ENCODE measurements around the gene SORCS1.

SORCS1 gene

DNA sequence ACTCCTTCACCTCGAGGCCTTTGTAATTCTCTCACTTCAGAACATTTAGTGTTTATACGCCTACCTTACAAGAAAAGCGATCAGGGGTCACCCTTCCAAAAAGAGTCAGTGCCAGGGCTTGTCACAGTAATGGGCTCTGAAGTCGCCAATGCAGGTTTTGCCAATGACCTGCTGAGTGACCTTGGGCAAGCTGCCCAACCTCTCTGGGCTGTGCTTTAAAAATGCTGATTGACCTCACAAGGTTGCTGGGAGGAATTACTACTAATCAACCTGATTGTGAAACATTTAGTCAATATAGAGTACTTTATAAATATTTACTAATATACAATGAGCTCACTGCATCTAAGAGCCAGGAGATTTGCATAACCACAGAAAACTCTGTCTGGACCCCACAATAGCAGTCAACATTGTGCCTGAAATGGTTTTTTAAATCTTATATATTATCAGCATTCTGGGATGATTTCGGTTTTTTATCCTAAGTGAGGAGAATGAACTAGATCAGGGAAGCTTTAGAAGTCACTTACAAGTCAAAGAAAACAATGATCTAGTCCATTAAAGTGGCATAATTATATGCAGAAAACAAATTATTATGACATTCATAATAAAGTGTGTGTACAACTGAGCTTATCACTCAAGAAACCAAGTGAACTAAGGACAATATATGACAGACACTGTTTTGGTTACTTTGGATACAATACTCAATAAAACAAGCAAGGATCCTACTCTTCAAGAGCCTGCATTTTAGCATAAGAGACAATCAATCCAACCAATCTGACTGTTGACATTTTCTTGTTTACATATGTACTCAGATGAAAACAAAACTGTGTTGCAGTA, 290.5 kb downstream of the SORCS1 start:
- no peak for DNase-seq

DNA sequence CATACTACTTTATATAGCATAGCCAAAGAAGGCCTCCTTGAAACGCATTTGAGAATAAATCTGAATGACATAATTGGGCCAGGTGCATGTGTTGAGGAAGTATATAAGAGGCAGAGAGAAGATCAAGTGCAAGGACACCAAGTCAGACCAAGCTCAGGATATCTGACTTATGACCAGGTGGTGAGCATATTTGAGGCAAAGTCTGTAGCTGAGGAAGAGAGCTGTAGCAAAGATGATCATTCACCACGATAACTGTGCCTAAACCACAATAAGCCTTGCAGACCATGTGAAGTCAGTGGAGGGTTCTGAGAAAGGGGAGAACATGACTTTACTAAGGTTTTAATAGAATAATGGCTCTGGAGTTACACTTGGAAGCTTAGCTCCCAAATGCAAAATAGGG, 292.3 kb downstream of the SORCS1 start:
- no peak for DNase-seq

DNA sequence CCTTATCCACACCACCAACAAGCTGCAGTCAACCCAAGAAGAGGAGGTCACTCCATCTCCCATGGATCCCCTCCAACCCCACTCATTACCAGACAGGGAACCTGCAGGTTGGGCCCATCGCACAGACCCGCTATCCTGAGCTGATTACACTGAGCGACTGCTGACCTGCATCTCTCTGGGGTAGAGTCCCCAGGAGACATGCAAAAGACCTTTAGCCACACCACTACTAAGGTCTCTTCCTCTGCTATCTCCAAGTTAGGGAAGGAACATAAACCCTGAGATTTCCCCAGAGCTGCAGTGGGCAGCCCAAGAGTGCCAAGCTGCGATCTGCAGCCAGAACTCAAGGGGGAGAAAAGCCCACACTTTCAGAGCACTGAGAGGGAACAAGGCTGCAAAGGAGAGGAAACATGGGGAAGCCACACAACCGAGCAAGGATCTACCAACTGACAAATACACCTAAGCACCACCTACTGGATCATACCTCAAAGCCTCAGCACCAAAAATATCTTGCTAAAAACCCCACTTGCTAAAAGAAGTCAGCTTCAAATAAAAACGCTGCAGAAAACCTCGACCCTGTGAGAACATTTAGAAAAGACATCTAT, 298.2 kb downstream of the SORCS1 start:
- DNase-seq: no peak

DNA sequence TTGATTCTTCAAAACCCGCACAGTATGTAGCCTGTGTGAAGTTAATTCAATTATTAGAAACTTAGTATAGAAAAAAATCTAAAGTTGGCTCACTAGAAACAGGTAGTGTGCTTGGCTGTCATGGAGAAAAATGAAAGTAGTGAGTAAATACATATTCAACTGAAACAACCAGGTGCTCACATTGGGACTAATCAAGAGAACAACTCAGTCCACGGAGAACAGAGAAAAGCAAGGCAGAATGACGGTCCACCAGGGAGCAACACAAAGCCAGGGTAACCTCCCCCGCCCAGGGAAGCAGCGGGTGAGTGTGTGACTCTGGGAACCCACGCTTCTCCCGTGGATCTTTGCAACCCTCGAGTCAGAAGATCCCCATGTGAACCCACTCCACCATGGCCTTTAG, 300.5 kb downstream of the SORCS1 start:
- no peak for DNase-seq

DNA sequence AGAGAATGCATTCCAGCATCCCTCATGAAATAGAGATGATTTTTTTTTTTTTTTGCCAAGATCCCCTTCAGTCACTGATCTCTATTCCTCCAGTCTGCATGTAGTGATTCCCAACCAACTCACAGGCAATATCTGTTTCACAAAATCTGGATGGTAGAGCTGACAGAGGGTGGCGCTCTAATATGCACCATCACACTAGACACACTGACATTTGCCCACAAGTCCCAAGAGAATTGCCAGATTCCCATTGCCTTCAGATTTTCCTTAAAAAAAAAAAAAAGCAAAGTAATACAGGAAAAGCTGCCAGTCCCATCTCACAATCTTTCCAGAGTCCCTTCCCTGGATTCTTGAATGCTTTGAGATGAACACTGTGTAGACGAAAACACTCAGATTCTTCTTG, 301.0 kb downstream of the SORCS1 start:
- DNase-seq: no peak

DNA sequence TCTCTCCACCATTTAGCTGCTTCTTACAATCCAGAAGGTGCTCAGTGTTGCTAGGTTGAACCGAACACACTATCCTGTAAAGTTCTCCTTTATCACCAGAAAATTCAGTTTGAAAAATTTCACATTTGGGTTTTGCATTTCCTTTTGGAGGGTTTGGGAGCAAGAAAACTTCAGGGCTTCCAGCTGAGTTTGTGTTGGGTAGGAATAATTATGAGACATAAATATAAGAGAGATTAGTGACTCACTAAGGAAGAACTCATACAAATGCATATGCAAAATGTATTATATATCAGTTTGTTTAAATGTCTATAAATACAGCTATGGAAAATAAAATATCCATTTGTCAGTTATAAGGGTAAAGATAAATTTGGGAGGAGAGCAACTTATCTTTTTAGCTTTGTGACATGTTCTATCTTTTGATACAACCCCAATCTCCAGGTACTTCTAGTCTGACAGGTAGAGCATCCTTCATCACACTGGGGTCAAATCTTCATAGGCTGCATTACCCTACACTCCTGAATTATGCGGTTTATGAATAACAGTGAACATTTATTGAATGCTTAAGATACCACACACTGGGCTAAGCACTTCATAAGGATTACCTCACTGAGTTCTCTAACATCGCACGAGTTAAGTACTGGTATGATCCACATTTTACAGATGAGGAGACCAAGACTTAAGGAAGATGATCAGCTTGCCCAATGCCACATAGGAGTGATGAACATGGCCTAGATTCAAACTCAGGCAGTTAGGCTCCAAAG, 304.4 kb downstream of the SORCS1 start:
- no peak for DNase-seq

DNA sequence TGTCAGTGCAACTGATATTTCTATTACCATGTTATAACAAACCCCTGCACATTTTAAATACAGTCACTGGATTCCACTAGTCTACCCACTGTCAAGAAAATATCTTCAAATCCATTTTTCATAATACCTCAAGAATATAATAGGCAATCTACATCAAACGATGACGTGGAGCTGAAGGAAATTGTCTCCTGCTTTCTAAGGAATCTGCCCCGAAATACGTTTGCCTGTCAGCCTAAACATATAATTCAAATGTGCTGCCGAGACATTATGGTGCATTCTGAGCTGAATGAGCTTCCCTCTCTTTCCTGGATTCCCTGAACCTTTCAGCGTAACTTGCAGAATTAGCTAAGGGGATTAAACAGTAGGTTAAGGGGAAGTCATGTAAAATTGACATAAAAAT, 306.8 kb downstream of the SORCS1 start:
- no peak for DNase-seq

DNA sequence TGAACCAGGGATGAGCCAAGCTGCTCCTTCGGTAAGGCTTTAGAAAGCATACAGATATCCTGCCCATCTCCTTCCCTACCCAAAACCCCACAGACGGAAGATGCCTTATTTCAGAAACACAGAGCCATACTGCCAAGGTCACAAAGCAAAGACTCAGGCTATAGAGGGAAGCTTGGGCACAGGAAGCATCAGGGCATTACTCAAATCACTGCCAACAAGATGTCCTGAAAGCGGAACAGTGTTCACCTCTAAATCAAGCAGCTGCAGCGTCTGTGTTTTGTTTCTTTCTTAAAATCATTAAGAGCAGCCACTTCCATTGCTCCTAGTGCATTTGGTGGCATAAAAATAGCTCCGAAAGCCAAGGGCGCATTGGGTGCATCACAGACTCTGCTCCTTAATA, 307.3 kb downstream of the SORCS1 start:
- DNase-seq: no peak

DNA sequence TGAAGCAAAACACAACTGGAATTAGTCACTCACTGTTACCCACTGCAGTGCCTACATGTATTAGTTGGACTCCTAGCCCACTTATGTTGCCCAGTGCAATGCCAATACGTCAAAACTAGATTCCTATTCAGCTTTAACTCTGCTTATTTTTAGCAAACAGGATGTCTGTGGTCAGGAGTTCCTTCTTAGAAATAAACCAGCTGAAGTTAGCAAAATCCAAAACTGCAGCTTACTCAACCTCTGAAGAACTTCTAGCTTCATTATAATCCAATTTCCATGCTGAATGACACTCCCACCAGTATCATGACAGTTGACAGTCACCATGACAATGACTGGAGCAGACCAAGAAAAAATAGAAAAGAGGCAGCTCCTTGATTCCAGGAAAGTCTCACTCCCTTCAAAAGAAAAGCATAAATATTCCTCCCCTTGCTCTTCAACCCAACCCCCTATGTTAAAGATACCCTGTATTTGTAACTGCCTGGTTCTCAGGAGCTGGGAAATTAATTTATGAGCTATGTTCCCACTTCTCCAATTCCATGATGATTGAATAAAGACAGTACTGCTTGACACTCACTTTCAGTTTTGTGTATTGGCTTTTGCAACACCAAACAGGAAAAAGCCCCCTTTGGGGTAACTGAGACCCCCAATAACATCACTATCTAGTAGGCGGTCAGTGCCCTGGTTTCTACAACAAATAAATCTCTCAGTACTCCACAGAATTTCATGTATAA, 327.4 kb downstream of the SORCS1 start:
- DNase-seq: no peak

DNA sequence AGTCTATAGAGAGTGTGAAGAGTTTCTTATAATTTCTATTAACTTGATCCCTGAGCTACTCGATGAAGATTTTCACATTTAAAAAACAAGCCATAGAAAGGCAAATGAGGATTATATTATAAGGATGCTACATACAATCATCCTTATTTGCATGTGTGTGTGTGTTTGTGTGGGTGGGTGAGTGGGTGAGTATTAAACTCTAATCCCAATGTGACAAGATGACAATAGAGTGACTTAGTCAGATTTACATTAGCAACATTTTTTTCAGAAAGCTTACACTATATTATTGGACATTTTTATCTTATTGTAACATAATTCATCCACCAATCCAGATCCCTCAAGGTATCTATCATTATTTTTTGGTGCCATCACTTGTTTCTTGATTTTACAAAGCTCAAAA, 331.7 kb downstream of the SORCS1 start:
- DNase-seq: no peak

DNA sequence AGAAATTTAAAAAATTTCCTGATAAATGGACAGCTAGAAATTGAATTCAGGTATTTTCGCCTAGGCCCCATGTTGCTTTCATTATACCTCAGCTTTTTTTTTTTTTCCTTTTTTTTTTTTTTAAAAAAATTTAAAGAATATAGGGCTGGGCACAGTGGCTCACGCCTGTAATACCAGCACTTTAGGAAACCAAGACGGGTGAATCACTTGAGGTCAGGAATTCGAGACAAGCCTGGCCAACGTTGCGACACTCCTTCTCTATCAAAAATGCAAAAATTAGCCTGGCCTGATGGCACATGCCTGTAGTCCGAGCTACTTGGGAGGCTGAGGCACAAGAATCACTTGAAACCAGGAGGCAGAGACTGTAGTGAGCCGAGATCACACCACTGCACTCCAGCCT, 334.0 kb downstream of the SORCS1 start:
- no peak for DNase-seq

DNA sequence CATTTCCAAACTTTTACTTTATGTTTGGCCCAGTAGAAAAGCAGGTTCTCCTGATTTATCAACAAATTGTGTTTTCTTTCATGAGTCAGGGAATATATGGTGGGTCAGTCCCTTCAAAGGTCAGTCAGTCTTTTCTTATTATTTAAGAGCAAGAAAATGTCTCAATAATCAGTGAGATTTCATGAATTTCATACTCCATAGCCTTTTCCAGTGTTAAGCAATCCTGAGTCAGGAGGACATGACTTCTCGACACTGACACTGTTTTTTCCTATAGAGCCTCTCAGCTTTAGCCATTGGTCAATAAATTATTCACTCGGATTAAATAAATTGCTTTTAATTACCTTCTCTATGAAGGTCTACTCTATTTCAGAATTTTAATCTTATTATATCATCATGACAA, 334.5 kb downstream of the SORCS1 start:
- DNase-seq: no peak

DNA sequence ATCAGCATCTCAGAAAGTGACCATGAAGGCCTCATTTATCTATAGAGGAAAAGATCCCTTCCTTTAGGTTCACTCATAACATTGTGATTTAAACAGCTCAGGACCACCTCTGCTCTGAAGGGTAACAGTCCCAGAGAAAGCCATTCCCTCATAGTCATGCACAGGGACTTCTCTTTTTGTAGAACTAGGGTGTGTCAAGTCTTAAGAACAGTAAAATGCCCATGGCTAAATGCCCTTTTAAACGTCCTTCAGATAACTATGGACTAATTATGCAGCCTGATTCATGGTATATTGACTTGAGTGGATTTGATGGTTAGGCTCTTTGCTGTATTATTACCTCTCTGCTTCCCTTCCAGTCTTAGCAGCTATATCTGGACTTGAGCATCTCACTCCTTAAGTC, 337.8 kb downstream of the SORCS1 start:
- DNase-seq: no peak

DNA sequence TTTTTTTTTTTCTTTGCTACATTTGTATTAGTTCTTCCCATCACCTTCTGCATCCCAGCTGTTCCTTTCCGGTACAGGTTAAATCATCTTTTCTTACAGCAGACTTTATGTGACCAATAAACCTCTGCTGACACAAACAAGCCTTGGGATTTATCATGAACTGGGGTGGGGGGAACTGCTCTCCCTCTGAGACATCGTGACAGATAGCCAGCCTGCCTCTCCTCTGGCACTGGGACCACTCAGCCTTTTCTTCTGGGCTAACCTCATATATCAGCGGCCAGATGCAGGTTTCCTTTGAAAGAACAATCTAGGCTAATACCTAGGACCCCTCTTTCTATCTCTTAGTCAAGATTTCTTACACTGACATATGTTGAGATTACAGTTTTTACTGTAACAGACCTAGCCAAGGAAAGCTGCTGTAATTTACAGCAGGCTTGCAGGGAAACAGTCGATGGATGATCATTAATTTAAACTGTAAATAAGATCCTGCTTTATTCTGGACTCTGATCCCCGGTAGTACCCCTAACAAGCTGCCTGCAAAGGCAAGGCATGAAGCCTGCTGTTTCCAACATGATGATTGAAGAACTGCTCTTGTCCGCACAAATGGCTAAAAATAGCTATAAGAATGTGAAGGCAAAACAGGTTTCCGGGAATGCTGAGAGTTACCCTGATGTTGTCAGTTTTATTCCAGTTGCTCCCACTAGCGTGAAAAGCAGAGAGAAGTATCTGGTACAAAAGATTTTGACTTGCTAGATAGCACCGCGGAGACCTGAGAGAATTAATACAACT, 338.7 kb downstream of the SORCS1 start:
- no peak for DNase-seq

DNA sequence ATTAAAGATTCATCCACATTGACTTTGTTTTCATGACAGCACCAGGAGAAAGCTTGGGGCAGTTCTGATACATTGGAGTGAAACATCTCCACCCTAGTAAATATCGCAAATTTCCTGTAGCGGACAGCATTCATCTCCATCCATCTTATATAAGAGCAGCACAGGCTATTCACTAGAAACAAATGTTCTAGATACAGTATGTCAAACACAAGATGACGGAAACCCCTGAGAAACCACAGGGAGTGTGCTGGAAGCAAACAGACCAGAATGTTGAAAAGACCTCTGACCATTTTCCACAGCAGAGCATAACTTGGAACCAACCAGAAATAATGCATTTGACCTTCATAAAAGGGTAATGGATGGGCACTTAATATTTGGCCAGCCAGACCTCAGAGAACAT, 343.9 kb downstream of the SORCS1 start:
- no peak for DNase-seq

DNA sequence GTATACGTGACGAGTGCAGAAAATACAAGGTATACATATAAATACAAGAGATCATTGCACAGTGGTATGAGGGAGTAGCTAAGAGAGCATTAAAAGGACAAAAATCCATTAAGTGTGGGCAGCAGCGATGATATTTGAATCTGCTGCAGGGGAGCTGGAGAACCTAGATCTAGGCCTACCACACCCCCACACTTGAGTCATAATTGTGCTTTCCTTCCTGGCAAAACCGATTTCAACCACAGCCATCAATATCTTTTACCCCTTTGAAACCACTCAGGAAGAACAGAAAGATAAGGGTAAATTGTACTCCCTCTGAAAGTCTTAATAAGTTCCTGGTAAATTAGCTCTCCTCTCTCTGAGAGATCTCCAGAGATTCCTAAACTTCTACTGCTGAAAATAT, 345.0 kb downstream of the SORCS1 start:
- DNase-seq: no peak

DNA sequence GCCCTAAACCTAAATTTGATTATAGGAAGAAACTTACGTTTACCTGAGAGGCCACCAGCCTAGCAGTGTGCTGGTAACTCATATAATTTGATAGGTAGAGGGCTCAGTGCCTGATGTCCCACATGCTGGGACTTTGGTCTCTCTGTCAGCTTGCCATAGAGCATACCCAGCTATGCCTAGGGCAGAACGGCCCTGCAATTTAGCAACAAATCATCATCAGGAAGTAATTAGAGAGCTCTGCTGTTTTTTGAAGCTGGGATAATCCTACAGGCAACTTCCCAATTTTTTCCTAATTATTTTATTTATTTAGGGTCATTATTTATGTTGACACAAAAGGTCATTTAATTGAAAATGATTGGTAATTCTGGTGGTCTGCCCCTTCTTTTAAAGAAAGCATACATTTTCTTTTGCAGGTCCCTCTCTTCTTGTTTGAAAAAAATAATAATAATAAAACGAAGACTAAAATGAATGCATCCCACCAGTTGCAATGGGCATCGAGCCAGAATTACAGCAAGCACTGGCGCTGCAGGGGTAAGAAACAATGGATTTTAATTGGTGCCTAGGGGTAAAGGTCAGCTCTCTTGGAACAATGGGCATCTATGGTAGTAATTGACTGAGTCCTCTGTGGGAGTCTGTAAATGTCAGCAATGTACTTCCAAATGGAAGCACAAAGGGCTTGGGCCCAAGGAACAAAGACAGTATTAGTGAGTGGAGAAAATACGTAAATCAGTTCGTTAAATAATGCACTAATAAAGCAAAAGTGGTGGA, 348.0 kb downstream of the SORCS1 start:
- no peak for DNase-seq

DNA sequence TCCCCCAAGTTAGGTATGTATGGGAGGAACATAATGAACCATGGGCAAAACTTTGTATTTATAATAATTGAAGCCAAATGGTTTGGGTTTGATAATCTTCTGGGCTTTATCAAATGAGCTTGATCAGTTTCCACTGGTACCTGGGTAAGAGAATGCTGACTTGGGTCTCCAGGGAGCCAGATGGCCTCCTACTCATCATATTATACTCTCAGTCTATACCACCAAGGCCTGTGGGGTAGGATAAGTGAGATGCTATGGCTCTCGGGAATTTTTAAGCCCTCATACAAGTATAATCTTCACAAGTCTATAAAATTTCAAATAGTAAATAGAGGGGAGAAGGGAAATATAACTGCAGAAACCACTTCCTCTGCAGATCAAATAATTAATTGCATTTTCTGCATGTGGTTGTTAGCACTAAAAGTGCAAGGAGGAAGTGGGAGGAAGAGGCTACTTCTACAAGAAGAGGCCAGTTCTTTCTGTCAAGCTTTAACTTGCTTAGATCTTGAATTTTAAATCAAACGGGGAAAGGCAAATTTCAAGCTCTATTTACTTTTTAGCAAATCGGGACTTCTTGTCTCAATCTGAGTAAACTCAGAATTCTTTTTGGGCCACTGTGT, 349.0 kb downstream of the SORCS1 start:
- DNase-seq: no peak

DNA sequence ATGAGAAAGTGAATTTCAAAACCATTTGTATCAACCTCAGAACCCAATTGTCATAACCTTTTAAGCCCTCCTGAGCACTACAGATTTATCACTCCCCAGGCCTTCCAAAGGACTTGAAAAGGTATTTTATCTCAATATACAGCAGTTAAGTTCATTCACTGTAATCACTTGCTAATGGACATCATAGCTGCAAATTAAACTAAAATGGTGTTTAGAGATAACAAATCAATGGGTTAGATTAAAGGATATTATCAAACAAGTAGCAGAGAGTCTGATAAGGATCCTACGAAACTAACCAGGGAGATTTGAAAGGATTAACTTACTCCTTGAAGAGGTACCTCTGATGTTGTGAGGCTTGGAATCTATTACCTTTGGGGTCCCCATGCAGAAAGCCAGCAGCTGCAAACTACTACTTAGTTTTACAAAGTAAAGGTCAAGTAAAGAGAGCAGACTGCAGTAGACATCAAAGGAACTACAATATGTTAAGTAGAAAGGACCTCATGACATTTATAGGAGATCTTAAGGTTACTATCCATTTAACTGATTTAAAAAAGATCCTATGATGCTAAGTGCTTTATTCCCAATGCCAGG, 359.4 kb downstream of the SORCS1 start:
- no peak for DNase-seq

DNA sequence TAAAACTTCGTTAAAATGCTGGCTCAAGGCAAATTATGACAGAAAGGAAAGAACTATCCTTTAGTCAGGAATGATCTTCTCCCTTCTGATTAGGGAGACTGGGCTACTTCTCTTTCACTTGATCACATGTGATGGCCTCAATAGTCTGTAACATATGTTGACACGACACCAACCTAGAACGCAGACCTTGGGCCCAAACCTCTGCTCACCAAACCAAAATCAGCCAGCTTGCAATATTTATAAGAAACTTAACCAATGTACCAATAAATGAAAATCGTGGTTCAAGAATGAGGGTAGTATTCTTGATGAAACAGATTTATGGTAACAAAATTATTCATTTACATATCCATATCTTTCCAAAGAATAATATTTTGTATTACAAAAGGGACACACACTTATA, 361.6 kb downstream of the SORCS1 start:
- no peak for DNase-seq

DNA sequence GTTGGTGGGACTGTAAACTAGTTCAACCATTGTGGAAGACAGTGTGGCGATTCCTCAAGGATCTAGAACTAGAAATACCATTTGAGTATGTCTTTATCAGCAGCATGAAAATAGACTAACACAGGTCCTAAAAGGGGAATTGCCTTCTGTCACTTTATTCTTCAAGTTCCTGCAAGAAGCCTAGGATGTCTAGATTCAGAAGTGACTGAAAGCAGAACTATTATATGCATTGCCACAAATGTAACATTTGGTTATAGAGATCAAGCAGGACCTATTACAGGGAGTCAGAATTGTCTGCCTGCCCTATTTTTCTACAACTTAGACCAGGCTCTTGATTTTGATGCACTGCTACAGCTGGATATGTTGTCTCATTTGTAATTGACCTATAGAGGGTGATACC, 364.7 kb downstream of the SORCS1 start:
- no peak for DNase-seq

All from NCI-H2081 treated with DMSO at 0.1 percent for 48 hours (cell line).